AG08396 (cell line): Measurements from ENCODE around the gene SGSM2.

Experiments used
- DNase-seq: peaks from one replicate; pipeline ENCODE4 v3.0.0; 2012; ENCODE audit warnings: low spot score, mixed read lengths

SGSM2 gene

DNA sequence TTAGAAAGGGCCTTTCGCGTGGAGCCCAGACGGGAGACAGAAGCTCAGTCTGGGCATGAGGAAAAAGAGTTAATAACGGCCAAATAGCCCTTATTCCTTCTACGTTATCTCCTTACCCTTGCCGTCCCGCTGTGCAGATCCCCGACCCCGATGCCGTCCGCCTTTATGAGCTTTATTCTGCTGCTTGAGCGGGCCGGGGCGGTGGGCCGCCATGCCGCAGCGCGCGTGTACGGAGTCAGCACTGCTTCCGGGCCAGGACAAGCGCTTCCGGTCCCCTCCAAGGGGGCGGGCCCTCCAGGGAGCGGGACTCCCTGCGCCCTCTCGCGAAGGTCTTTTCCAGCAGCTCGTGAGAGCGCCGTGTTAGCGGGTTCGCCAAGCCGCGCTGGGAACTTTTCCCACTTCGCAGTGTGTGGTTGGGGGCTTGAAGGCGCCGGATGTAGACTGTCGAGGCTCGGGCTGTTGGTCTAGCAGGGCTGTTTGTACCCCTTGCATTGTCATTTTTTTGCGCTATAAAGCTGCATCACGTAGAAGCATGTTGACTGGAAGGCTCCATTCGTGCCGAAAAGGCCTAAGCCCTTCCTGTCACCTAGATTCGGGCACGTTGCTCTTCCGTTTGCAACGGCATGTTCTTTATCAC lies 968 bp upstream of the SGSM2 start, which contains the start of gene TSR1:
Gene TSR1, minus strand, starts transcription at position 243 of the 637 bp plus-strand sequence. Its CDS starts 30 bp downstream, at position 213.
- DNase-seq: peak; percentile 99

DNA sequence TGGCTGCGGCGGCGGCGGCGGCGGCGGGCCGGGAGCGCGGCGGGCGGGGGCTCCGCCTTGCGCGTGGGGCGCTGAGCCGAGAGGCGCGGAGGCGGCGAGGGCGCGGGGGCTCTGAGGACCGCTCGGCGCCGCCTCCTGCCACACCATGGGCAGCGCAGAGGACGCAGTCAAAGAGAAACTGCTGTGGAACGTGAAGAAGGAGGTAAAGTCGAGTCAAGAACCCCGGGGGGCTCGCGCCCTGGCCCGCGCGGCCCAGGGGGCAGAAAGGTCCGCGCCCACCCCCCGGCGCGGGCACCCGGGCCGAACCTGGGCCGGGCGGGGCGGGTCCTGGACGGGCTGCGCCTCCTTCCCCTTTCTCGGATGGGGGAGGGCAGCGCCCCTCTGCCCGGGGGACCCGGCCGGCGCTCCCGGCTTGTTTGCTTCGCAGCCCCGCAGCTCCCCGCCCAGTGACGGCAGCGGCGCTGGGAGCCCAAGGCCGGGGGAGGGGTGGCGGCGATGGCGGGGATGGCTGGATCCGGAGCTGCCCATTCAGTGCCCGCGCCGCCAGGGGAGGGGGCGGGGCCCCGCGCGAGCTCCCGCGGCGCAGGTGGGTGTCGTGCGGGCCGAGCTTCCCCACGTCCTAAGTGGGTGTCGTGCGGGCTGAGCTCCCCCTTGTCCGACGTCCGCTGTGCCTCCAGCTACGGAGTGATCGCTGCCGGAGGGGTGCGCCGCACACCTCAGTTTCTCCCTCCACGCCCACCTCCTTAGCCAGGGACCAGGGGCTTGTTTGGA lies 428 bp downstream of the SGSM2 start:
- peak; percentile 91 for DNase-seq

DNA sequence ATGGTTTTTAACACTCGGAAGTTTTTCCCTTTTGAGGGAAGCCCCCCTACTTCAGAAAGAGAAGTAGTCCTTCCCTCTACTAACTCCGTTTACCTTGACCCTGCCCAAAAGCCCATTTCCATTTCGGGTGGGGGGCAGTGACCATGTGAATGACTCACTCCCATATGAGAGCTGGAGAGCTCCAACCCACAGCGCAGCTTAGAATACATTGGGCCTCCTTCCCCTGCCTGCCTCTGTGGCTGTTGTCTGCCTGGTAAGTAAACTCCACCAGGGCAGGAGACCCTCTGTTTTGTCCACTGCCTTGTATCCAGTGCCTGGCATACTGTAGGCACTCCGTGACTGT lies 985 bp downstream of the SGSM2 start:
- DNase-seq: no peak

DNA sequence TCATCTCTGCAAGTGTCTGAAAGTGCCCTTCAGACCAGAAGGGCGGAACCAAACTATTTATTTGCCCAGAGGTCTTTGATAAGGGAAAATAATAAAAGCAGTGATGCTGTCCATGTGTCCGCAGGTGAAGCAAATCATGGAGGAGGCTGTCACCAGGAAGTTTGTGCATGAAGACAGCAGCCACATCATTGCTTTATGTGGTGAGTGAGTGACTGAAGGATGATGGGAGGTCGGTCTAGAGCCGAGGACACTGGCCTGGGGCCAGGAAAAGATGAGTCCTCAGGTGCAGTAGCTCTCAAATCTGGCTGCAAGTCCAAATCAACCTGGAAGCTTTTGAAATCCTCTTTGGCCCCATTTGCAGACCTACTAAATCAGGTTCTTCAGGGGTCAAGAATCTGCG lies 6.1 kb downstream of the SGSM2 start:
- no peak for DNase-seq

DNA sequence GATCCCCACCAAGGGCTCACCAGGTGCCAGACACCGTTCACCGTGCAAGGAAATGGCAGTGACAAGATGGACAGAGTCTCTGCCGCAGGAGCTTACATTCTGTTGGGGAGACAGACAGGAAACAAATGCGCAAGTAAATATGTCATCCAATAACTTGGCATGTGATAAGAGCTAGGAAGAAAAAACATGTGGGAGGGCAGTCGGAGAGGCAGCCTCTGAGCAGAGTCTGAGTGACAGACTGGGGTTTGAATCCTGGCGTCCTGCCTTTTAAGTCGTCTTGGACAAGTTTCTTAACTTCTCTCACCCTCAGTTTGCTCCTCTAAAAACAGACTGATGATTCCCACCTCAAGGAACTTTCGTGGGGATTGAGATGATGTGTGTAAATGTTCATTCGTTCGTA lies 7.2 kb downstream of the SGSM2 start:
- no peak for DNase-seq

DNA sequence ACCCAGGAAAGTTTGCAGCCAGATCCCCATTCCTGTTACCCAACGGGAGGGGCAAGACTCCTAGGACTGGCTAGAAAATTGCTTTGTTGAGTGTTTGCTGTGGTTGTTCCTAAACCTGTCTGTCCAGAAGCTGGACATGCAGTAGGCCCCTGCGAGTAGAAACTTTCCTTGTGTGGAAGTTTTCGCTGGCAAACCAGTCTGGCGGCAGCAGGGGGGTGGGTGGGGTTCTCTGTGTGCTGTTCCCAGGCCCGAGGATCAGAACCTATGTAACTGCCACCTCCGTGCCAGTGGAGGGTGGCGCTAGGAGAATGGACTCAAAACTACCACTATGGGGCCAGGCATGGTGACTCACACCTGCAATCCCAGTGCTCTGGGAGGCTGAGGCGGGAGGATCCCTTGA lies 9.2 kb downstream of the SGSM2 start:
- no peak for DNase-seq

DNA sequence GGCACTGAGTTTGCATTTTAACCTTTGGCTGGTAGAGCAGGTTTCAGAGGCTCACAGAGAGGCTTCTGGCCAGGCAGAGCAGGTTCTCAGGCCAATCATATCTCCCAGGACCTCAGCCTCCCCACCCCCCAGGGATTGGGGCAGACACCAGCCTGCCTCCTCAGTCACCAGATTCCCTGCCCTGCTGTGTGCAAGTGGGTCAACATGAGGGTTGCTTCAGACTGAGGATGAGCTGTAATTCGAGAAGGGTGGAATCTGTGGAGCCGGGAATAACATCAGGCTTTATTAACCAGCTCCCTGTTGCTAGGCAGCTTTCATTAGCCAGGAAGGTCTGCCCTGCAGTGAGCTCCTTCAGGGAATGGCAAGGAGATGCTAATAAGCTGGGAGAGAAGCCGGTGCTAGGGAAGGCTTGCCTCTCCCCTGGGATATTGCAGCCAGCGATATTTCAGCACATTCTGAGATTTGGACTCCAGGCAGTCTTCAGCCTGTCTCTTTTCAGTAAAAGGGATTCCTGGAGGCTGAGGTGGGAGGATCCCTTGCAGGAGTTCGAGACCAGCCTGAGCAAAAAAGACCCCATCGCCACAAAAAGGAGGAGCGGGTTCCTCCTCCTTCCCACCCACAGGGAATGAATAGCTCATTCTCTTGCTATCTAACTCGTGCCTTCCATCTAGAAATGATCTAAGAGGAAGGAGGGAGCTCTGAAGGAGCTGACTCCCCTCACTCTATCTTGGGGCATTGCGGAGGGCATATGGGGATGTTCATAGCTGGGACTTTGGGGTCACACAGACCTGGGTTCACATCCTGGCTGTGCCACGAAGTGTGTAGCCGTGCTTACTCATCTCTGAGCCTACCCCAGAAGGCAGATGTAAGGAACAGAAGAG lies 10.7 kb downstream of the SGSM2 start:
- DNase-seq: peak; percentile 84

DNA sequence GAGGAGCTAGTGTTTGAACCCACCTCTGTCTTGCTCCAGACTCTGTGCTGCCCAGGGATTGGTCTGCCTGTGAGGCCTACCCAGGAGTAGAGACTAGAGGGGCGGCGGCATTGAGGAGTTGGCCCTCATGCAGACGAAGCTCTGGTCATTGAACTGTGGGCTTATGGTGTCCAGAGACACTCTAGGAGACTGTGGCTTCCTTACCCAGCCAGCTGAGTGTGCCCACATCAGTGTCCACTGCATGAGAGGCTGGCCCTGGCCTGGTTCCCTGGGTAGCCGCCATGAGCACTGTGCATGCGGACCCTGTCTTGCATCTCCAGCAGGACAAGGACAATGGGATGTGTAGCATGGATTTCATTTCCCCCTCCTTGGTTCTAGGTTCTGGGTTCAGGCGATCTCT lies 14.0 kb downstream of the SGSM2 start:
- no peak for DNase-seq

DNA sequence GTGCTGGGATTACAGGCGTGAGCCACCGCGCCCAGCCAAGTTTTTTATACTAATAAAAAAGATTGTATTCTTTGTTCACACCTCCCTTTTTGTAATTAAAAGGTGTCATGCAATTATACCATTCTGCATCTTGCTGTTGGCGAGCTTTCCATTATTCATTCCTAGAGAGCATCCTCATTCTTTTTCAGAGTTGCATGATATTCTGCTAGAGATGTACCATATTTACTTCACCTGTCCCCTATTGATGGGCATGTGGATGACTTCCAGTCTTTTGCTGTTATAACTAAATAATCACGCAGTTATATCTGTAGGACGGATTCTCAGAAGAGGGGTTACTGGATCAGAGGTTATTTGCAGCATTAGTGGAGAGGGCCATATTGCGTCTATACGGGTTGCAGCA lies 17.0 kb downstream of the SGSM2 start:
- DNase-seq: no peak

DNA sequence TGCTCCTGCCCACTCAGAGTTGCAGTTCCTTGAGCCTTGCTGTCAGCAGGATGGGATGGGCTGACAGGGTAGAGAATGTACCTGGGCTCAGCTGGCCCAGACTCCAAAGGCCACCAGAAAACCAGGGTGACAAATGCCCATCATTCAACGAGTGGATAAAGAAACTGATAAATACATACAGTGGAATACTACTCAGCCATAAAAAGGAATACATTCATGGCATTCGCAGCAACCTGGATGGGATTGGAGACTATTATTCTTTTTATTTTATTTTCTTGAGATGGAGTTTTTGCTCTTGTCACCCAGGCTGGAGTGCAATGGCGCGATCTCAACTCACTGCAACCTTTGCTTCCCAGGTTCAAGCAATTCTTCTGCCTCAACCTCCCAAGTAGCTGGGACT lies 19.9 kb downstream of the SGSM2 start:
- DNase-seq: no peak

DNA sequence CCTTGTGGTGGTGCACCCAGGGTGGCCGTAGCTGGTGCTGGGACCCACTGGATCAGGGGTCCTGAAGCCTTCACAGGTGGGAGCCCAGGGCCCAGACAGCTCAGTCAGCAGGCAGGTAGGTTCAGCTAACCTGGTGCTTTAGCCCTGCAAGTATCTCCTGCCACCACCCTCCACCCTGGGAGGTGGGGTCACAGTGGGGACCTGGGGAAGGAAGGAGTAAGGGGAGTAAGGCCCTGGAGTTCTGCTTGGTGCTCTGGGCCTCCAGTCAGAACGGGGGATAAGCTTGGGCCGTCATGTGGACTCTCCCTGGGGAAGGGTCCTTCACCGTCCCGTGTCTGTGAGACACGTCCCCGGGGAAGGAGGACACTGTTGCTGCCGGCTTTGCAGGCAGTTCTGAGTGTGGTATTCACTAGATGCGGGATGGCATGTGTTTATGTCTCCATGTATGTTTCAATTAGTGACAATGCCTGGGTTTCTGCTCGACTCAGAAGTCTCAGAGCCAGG lies 20.7 kb downstream of the SGSM2 start:
- DNase-seq: no peak

DNA sequence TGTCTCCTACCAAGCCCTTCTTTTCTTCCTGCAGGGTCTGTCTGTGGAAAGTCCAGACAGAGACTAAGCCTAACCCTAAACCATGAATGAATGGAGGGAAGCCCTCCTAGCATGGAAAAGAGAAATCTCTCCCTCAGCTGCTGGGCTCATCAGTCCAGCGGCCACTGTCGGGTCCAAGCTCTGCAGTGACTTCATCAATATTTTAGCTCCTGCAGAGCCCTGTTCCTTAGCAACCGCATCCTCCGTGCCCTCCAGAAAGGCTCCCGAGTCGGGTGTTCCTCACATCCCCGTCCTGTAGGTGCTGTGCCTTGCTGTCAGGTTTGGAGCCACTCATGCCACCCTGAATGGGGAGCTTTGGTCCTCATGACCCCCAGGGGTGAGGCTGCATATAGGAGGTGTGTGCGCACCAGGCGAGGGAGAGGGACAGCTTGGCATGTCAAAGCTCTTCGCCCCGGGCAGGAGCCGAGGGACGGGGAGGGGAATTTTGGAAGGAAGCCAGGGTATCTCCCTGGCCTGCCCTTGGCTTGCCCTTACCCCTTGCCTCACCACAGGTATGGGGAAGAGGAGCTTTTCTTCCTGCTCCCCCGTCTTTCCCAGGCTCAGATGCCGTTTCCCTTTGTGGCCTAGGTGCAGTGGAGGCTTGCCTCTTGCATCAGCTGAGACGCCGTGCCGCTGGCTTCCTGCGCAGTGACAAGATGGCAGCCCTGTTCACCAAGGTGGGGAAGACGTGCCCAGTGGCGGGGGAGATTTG lies 23.9 kb downstream of the SGSM2 start:
- DNase-seq: no peak

DNA sequence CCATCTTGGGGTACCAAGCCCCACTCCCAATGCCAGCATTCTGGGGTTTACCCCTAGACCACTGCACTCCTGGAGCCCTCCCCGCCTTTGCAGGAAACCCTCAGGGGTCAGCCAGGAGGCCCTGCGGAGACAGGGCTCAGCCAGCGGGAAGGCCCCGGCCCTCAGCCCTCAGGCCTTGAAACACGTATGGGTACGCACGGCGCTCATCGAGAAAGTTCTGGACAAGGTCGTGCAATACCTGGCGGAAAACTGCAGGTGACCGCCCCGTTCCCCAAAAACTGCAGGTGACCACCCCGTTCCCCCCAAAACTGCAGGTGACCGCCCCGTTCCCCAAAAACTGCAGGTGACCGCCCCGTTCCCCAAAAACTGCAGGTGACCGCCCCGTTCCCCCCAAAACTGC lies 24.7 kb downstream of the SGSM2 start:
- DNase-seq: no peak

DNA sequence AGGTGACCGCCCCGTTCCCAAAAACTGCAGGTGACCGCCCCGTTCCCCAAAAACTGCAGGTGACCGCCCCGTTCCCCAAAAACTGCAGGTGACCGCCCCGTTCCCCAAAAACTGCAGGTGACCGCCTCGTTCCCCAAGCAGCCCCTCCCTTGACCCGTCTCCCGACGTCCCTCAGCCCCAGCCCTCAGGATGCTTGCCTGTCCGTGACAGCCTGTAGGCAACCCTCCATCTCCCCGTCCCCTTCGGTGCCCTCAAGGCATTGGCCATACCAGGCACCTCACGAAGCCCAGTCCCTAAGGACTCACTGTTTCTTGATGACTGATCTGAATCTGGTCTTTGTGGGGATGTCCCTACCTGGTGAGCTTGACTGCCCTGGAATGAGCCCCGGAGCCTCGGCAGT lies 25.1 kb downstream of the SGSM2 start:
- DNase-seq: no peak

DNA sequence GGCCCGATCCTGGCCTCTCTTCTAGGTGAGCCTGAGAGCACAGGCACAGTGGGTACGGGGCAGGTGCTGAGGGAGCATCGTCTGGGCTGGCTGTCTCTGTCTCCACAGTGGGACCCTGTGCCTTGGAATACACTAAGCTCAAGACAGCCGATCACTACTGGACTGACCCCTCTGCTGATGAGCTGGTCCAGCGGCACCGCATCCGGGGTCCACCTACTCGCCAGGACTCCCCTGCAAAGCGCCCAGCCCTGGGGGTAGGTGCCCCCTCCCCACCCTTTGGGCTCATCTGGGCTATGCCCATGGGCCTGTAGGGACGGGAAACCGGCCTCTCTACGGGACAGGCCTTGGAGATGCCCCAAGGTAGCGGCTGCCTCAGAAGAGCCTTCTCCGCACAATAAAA lies 25.6 kb downstream of the SGSM2 start:
- no peak for DNase-seq

DNA sequence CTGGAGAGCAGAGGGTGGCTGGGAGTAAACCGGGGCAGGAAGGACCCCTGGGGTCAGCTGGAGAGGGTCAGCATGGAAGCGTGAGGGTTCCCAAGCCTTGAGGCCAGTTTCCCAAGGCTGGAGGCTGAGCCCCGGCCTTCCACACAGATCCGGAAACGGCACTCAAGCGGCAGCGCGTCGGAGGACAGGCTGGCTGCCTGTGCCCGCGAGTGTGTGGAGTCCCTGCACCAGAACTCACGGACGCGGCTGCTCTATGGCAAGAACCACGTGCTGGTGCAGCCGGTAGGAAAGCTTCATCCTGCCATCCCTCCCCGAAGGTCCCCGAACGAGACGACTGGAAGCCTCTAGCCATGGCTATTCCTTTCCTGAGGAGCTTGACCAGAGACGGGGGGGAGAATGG lies 26.0 kb downstream of the SGSM2 start:
- no peak for DNase-seq

DNA sequence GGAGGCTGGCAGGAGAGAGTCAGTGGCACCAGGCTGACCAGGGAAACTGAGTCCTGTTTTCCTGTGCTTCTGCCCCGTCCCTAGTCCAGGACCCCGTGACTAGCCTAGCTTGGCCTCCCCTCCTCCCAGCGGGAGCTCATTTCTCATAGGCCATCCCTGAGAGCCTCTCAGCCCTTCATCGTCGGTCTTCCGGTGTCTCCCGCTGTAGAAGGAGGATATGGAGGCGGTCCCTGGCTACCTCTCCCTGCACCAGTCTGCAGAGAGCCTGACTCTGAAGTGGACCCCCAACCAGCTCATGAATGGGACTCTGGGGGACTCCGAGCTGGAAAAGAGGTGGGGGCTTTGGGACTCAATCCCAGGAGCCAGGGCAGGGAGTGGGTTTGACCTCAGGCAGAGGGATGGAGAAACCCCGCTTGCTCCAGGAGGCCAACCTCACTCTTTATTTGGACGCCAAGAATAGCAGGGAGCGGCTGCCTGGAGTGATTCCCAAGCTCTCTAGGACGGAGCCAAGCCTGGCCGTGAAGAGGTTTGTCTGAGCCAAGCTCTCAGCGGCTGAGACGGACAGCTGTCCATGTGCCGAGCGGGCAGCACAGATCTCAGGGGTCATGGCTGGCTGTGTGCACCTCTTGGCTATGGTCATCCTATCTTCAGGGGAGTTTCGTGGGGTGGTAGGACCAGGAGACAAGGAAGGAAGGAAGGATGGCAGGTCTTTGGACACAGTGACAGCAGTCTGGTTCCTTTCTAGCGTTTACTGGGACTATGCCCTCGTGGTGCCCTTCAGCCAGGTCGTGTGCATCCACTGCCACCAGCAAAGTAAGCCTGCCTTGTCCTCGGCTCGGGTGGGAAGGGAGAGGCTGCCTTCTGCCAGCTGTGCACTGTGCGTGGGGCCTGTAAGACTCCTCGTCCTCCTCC lies 26.8 kb downstream of the SGSM2 start:
- no peak for DNase-seq

DNA sequence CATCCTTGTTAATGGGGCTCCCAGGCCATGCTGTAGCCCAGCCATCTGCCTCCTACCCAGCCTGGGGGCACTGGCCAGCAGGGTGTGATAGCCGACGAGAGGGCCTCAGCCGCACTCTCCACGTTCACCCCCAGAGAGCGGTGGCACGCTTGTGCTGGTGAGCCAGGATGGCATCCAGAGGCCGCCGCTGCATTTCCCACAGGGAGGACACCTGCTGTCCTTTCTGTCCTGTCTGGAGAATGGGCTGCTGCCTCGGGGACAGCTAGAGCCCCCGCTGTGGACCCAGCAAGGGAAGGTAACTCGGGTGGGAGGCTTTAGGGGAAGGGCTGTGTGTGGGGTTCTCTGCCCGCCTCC lies 27.4 kb downstream of the SGSM2 start:
- DNase-seq: no peak

DNA sequence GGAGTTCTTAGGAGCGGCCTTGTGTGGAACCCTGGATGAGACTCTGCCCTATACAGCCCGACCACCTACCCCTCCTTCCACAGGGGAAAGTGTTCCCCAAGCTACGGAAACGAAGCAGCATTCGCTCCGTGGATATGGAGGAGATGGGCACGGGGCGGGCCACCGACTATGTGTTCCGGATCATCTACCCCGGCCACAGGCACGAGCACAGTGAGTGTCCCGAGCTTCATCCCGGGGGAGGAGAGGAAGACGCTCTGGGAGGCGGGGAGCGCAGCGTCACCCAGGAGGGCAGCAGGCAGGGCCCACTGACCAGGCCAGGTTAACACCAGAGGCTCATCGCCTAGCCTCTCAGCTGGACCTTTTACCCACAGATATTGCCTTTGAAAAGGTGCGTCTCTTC lies 27.8 kb downstream of the SGSM2 start:
- no peak for DNase-seq

DNA sequence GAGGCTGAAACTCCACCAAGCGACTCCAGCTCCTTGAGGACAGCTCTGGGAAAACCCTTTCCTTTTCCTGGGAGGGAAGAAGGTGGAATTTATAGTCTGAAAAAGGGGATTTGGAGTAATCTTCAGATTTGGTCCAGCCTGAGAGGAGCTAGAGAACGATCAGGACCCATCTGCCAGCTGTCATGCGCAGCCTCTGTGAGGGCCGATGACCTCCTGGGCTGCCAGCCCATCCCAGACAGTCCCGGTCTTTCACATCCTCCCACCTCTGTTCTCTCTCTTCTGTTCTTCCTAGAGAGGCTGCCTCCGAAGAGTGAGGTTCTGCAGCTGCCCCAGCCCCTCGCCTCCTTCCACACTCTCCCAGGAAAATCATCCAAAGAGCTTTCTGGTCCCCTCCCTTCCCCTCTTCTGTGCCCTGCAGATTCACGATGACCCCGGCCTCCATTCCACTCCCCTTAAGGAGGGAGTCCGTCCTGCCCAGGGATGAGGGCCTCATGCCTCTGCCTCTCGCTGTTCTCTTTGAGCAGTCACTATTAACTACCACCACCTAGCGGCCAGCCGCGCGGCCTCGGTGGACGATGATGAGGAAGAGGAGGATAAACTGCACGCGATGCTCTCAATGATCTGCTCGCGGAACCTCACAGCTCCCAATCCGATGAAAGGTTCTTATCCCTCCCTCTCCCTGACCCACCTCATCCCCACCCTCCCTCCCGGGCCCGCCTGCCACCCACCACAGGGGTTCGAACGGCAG lies 29.6 kb downstream of the SGSM2 start:
- DNase-seq: no peak
